RWPE2 (cell line): ENCODE results near the gene HSD17B4.
"Not testable (repeated sequence)": the region's sequence is repeated elsewhere in the genome, so short reads cannot be mapped to it uniquely, and the experiment has no call there.

ENCODE experiments used
- ATAC-seq: fragments of 200-7000 bp; cut with Tn5 transposase; 3 replicates; pipeline ENCODE4 v1.9.1; 2021; ENCODE audit warnings: low read depth
- DNase-seq: peaks from one replicate; pipeline ENCODE4 v3.0.0-alpha.2; 2020; ENCODE audit warnings: low spot score
- H3K27ac ChIP-seq: fragments of 450-650 bp; 2 replicates; pipeline ENCODE4 v1.5.1; 2017; ENCODE audit warnings: mild to moderate bottlenecking; ENCODE audit not compliant: poor library complexity, severe bottlenecking
- H3K27me3 ChIP-seq: fragments of 250-450 bp; sonication (Bioruptor Pico); 2 replicates; pipeline ENCODE4 v1.5.1; 2021; ENCODE audit warnings: mild to moderate bottlenecking, moderate library complexity; ENCODE audit not compliant: insufficient read depth, poor library complexity, severe bottlenecking
- H3K36me3 ChIP-seq: fragments of 250-450 bp; sonication (Bioruptor Pico); 2 replicates; pipeline ENCODE4 v1.5.1; 2020; ENCODE audit warnings: low read depth, mild to moderate bottlenecking, moderate library complexity
- H3K4me1 ChIP-seq: fragments of 250-450 bp; sonication (Bioruptor Pico); 2 replicates; pipeline ENCODE4 v1.5.1; 2021; ENCODE audit warnings: mild to moderate bottlenecking, moderate library complexity; ENCODE audit not compliant: insufficient read depth, poor library complexity, severe bottlenecking
- H3K4me3 ChIP-seq: fragments of 250-450 bp; sonication (Bioruptor Pico); 2 replicates; pipeline ENCODE4 v1.5.1; 2021; ENCODE audit warnings: mild to moderate bottlenecking, moderate library complexity; ENCODE audit not compliant: severe bottlenecking
- H3K9me3 ChIP-seq: fragments of 250-450 bp; sonication (Bioruptor Pico); 2 replicates; pipeline ENCODE4 v1.5.1; 2021; ENCODE audit warnings: mild to moderate bottlenecking, moderate library complexity; ENCODE audit not compliant: severe bottlenecking
- CTCF ChIP-seq: fragments of 450-650 bp; IDR thresholded peaks from one replicate; pipeline ENCODE4 v1.5.1; 2017; ENCODE audit warnings: mild to moderate bottlenecking, moderate library complexity; ENCODE audit not compliant: poor library complexity, severe bottlenecking

HSD17B4 gene

GRCh38 chr5:119438587-119438917, 13.7 kb upstream of the HSD17B4 start:
- H3K9me3 ChIP-seq, H3K27ac ChIP-seq, H3K27me3 ChIP-seq, DNase-seq, ATAC-seq, H3K36me3 ChIP-seq, H3K4me1 ChIP-seq, H3K4me3 ChIP-seq: not testable (repeated sequence)

- no peak overlapping the region for H3K27ac ChIP-seq
- no peaks in the 10 kb centered on the region for H3K9me3 ChIP-seq
- no peak for TF ChIP-seq CTCF
- H3K4me3 ChIP-seq: no peak overlapping the region
- DNase-seq: no peak
- H3K36me3 ChIP-seq: no peaks in the 10 kb centered on the region
- 0 out of 3 replicates have a peak, but pooled peaks have one; percentile 31 for ATAC-seq
- no peaks in the 10 kb centered on the region for H3K4me1 ChIP-seq
- no peaks in the 10 kb centered on the region for H3K27me3 ChIP-seq
Measured at GRCh38 chr5:119439140-119439631, 13.1 kb upstream of the HSD17B4 start.

GRCh38 chr5:119439632-119440031, 12.7 kb upstream of the HSD17B4 start:
- not testable (repeated sequence) for H3K4me1 ChIP-seq, DNase-seq, H3K36me3 ChIP-seq, H3K4me3 ChIP-seq, H3K27ac ChIP-seq, H3K9me3 ChIP-seq, ATAC-seq, H3K27me3 ChIP-seq

- ATAC-seq, H3K27me3 ChIP-seq, H3K27ac ChIP-seq, H3K4me1 ChIP-seq, H3K4me3 ChIP-seq, H3K9me3 ChIP-seq, DNase-seq, H3K36me3 ChIP-seq: not testable (repeated sequence)
Measured at GRCh38 chr5:119444643-119445042, 7.7 kb upstream of the HSD17B4 start.

GRCh38 chr5:119445544-119445943, 6.8 kb upstream of the HSD17B4 start:
- H3K27ac ChIP-seq: no peak overlapping the region
- H3K4me1 ChIP-seq: no peaks in the 10 kb centered on the region
- ATAC-seq (no peak), DNase-seq (no peak)
- H3K9me3 ChIP-seq: no peaks in the 10 kb centered on the region
- no peak overlapping the region for H3K4me3 ChIP-seq
- TF ChIP-seq CTCF: no peak
- no peaks in the 10 kb centered on the region for H3K36me3 ChIP-seq
- H3K27me3 ChIP-seq: no peaks in the 10 kb centered on the region

- DNase-seq (no peak), ATAC-seq (no peak)
- H3K4me3 ChIP-seq: no peak overlapping the region
- peaks cover 9% of the 10 kb centered on the region for H3K4me1 ChIP-seq
- no peak for TF ChIP-seq CTCF
- H3K27me3 ChIP-seq: no peaks in the 10 kb centered on the region
- no peak overlapping the region for H3K27ac ChIP-seq
- H3K36me3 ChIP-seq: no peaks in the 10 kb centered on the region; the same call in 1 of the 2 replicates
- H3K9me3 ChIP-seq: no peaks in the 10 kb centered on the region
Measured at GRCh38 chr5:119449882-119450281, 2.4 kb upstream of the HSD17B4 start.

GRCh38 chr5:119450627-119451026, 1.7 kb upstream of the HSD17B4 start:
- not testable (repeated sequence) for H3K36me3 ChIP-seq, ATAC-seq, H3K27ac ChIP-seq, H3K4me1 ChIP-seq, H3K4me3 ChIP-seq, H3K27me3 ChIP-seq, H3K9me3 ChIP-seq, DNase-seq
